Endometrial microvascular endothelial cells (primary cell): Measurements from ENCODE around the gene MAEL. TPM values are rescaled to one million over a fixed set of nuclear protein-coding genes. Genes with fewer than 3 reads are reported as not detected.

Source experiments
- total RNA-seq: library from RNA; depleted of rRNA; stranded (reverse); fragments of >200 nt; gene quantifications from one replicate; pipeline ENCODE4 v1.2.3, GENCODE V29; 2015; ENCODE audit errors: inconsistent ontology term

MAEL gene
- total RNA-seq, 1 donor from 2014 or later, result not detected

Other genes starting within 250 kb of the MAEL start
- 23.6 TPM for gene POGK, start 149.8 kb upstream of the MAEL start, total RNA-seq
- gene TADA1, start 113.0 kb upstream of the MAEL start, total RNA-seq, result 12.0 TPM
- gene ILDR2, start 13.7 kb upstream of the MAEL start, total RNA-seq, result not detected
- gene GPA33, start 101.1 kb downstream of the MAEL start, total RNA-seq, result not detected
- gene STYXL2, start 104.8 kb downstream of the MAEL start, total RNA-seq, result not detected
- 1.9 TPM for gene POU2F1, start 231.6 kb downstream of the MAEL start, total RNA-seq